GM21717 (cell line): Measurements from ENCODE around the gene MPC1.
"Not testable (repeated sequence)": the region's sequence is repeated elsewhere in the genome, so short reads cannot be mapped to it uniquely, and the experiment has no call there.

Experiments
- ATAC-seq: cut with Tn5 transposase; IDR thresholded peaks from one replicate; pipeline ENCODE4 v1.9.1; 2021; ENCODE audit warnings: mild to moderate bottlenecking, moderate library complexity; ENCODE audit not compliant: unreplicated experiment

Gene MPC1

GRCh38 chr6:166382500-166382932, 224 bp downstream of the MPC1 start:
- ATAC-seq = peak; percentile 4

GRCh38 chr6:166381733-166382499, 824 bp downstream of the MPC1 start:
- peak; percentile 51 for ATAC-seq

GRCh38 chr6:166381381-166381732, 1.4 kb downstream of the MPC1 start:
- ATAC-seq = no peak

DNA sequence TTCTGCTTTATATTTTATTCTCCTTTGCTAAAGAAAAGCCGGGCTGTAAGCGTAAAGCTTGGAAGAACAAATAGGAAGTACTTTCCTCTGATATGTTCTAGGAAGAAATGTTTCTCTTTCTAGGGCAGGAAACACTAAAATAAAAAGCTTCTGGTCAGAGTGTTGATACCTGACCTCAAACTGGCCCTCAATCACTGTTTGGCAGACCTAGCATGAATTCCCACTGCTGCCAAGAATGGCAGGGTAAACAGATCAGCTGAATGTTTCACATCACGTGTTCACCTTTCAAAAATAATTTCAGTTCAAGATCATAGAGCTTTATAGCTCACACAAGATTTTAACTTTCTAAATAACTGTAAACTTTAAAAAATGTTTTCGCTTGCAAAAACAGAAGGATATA, 2.9 kb downstream of the MPC1 start:
- ATAC-seq = no peak

- ATAC-seq = no peak
Observed at GRCh38 chr6:166379103-166379586, 3.6 kb downstream of the MPC1 start.

DNA sequence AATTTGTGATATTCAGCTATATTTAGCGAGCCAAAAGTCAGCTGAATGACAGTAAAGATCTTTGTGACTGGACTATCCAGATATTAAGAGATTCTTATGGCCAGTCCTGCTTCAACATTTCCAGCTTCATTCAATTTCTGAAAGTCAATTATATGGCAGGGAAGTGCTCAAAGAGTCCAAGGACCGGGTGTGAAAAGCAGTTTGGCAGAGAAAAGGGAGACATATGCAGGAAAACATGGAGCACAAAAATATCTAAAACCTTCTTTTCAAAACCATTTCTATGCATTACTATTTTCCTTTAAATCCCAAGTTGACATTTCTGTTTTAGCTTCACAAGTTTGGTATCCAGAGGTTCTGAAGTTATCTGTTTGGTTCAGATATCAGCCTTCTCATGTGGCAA, 5.0 kb downstream of the MPC1 start:
- ATAC-seq = no peak

DNA sequence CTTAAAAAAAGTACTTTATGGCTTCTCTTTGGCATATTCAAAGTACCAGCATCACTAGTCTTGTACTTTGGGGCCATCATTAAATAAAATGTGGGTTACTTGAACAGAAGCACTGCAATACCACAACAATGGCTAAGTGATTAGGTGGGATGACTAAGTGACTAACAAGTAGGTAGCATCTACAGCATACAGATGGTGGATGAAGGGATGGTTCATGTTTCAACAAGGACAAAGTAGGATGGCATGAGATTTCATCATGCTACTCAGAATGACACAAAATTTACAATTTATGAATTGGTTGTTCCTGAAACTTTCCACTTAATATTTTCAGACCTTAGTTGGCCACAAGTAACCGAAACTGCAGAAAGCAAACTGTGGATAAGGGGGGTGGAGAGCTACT, 7.7 kb downstream of the MPC1 start:
- ATAC-seq = no peak

- ATAC-seq = no peak
Observed at GRCh38 chr6:166370489-166370888, 12.3 kb downstream of the MPC1 start.

- ATAC-seq = no peak
Observed at GRCh38 chr6:166369782-166370181, 13.0 kb downstream of the MPC1 start.

DNA sequence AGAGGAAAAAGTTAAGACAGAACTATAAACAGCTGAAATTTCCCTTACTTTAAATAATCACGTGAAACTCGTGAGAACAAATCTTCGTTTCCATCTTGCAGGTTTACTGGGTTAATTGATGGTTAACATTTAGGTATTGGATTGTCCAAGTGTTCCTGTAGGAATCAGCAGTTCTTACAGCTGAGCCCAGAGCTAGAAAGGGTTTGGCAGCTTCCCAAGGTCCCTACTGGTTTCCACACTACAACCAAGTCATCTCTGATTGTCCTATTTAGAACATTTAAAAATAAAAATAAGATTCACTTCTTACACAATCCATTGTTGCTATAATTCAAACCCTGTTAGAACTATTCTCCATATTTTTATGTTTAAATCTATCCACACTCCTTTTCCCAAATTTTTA, 15.8 kb downstream of the MPC1 start:
- ATAC-seq = no peak

DNA sequence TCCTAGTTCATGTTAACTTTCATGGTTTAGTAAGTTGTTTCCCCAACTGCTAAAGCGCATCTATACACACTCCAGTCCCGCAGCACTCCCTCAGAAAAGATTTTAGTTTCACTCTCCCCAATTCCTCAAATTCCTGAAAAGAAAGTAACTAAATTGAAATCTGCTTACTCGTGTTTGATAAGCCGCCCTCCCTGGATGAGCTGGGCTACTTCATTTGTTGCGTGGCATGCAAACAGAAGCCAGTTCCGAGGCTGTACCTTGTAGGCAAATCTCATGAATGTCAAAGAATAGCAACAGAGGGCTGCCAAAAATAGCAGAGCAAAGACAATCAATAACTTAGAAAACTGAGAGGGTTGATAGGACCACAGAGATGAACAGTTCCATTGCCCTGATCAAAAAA, 16.9 kb downstream of the MPC1 start:
- no peak for ATAC-seq

DNA sequence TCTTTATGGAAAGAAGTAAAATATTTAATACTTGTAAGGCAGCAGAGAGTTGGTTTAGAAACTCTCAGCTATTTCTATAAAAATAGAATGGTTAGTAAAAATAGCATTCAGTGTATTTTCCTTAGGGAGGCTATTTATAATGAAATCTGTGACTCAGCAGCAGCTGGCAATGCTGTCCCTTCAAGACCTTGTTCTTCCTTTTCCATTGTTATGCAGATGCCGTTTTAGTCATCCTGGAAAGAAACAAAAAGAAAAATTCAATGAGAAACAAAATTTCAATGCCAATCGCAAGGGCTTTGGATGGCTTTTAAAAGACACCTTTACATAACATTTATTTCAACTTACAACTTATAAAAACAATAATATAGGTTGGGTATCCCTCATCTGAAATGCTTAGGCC, 17.5 kb downstream of the MPC1 start:
- ATAC-seq = no peak

- ATAC-seq = no peak
Observed at GRCh38 chr6:166364456-166364855, 18.3 kb downstream of the MPC1 start.

GRCh38 chr6:166362427-166362826, 20.3 kb downstream of the MPC1 start:
- ATAC-seq = not testable (repeated sequence)

- ATAC-seq = no peak
Observed at GRCh38 chr6:166361077-166361429, 21.7 kb downstream of the MPC1 start.

GRCh38 chr6:166360243-166361076, 22.3 kb downstream of the MPC1 start:
- ATAC-seq = no peak

DNA sequence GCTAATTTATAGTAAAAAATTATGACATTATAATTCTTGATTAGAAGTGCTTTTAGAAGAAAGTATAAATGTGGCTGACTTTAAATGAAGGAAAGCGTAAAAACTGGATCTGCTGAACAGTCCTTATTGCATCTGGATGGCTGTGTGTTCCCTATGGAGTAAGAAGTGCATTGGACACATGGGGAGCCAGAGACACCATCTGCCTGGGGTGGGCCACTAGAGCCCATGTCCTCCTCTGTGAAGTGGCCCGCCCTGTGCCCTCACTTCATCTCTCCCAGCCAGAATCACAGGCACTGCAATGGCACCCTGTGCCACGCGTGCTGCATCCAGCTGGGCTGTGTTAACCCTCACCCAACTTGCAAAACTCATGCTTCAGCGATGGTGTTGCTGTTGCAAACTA, 27.2 kb downstream of the MPC1 start:
- ATAC-seq = no peak

DNA sequence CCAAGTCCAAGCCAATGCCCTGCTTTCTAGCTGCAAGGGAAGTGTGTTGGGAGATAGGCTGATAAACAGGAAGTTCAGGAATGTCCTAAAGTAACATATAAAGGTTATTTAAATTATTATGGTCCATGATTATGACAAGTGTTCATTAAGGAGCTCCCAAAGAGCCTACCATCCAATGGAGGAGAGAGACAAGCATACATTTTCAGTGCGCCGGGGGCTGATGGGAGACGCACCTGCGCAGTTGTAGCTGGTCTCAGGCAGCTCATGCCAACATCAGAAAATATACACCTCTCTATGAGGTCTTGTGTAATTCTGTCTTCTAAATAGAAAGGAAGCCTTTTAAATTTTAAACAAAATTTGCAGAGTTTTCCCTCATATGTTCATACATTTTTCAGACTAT, 27.8 kb downstream of the MPC1 start:
- ATAC-seq = no peak

DNA sequence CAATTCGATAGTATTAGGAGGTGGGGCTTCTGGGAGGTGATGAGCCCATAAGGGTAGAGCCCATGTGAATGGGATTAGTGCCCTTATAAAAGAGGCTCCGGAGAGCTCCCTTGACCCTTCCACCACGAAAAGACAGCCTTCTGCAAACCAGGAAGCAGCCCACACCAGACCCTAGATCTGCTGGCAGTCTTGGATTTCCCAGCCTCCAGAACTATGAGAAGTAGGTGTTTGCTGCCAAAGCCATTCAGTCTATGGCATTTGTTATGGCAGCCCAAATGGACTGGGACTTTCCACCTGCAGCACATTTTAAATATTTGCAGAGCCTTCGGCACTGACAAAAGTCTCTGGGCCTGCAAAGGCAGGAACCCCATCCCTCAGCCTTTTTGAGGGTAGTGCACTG, 28.6 kb downstream of the MPC1 start:
- no peak for ATAC-seq

DNA sequence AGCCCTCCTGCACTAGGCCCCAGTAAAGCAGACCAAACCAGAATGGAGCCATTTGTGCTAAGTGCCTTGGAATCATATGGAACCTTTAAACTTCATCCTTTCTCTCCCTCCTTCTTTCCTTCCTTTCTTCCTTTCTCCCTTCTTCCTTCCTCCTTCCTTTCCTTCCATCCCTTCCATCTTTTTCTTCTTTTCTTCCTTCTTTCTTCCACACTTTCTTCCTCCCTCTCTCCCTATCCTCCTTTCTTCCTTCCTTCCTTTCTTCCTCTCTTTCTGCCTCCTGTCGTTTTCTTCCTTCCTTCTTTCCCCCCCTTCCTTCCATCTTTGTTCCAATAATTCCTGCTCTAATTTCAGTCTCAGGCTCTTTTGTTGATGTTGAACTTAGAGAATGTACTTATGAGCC, 29.2 kb downstream of the MPC1 start:
- ATAC-seq = no peak

- ATAC-seq = no peak
Observed at GRCh38 chr6:166352923-166353322, 29.8 kb downstream of the MPC1 start.

DNA sequence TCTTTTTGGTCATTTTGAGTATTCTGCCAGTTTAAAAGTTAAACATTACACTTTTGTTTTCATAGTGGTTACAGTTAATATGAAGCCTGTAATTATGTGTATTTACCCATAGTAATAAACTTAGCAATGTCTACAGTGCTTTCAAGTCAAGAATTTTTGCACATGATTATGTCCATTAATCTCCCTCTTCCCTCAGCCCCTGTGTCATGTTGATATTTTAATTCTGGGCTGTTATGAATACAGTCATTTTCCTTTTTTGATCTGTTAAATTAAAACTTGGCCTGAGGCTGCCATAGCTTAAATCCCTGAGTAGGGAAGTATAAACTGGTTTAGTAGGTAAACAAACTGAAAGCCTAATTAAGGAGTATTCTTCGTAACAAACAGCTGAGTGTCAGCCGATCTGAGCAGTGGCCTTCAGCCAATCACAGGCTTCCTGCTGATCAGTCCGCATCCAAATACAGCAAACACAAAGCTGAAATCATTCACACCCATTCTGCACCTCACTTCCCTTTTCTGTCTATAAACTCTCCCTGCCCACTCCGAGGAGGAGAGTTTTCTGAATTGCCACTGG, 30.9 kb downstream of the MPC1 start:
- ATAC-seq = peak; percentile 95
